WTC11 (cell line): Measurements from ENCODE around the gene UBAP2. TPM values are rescaled to one million over a fixed set of nuclear protein-coding genes. Genes with fewer than 3 reads are reported as not detected.

ENCODE experiments used
- ATAC-seq: fragments of 200-7000 bp; cut with Tn5 transposase; 2 replicates; pipeline ENCODE4 v1.10.0; 2021; ENCODE audit warnings: mild to moderate bottlenecking, moderate library complexity
- CTCF ChIA-PET: fragments of 300-600 bp; sonication (Branson Sonifier 250); formaldehyde crosslinking; loops from one replicate; lab custom pipeline; 2021; ENCODE audit warnings: antibody characterized with exemption; lab: Charles Lee
- POLR2A ChIA-PET: fragments of 350-600 bp; sonication (Branson Sonifier 250); formaldehyde crosslinking; loops from one replicate; lab custom pipeline; 2021; ENCODE audit warnings: antibody characterized with exemption; lab: Charles Lee
- DNase-seq: peaks from one replicate; pipeline ENCODE4 v3.0.0; 2021; ENCODE audit warnings: low spot score
- H3K27ac Mint-ChIP-seq: 2 replicates; pipeline ENCODE4 v1.8.0; 2021; ENCODE audit warnings: mixed read lengths
- H3K27me3 Mint-ChIP-seq: 2 replicates; pipeline ENCODE4 v1.8.0; 2021; ENCODE audit warnings: low read depth, mild to moderate bottlenecking, moderate library complexity, mixed read lengths
- H3K36me3 Mint-ChIP-seq: 2 replicates; pipeline ENCODE4 v1.8.0; 2021; ENCODE audit warnings: mixed read lengths
- H3K4me1 Mint-ChIP-seq: 2 replicates; pipeline ENCODE4 v1.8.0; 2022; ENCODE audit warnings: mixed read lengths
- H3K4me3 Mint-ChIP-seq: 2 replicates; pipeline ENCODE4 v1.8.0; 2021; ENCODE audit warnings: mild to moderate bottlenecking, moderate library complexity, mixed read lengths
- H3K9me3 Mint-ChIP-seq: 2 replicates; pipeline ENCODE4 v1.8.0; 2021; ENCODE audit warnings: mixed read lengths
- AR ChIP-seq: fragments of 250-450 bp; sonication (Bioruptor Pico); IDR thresholded peaks from 2 replicates; pipeline ENCODE4 v1.9.0; 2021; ENCODE audit warnings: mild to moderate bottlenecking
- ATF1 ChIP-seq: sonication (generic); formaldehyde crosslinking; IDR thresholded peaks from 2 replicates; pipeline ENCODE4 v1.8.1; 2023; ENCODE audit warnings: mild to moderate bottlenecking, moderate library complexity, missing genetic modification reagents
- CBFB ChIP-seq: sonication (generic); formaldehyde crosslinking; IDR thresholded peaks from 2 replicates; pipeline ENCODE4 v1.8.1; 2022; ENCODE audit warnings: mild to moderate bottlenecking, low read depth, missing genetic modification reagents
- ETV6 ChIP-seq: sonication (generic); formaldehyde crosslinking; IDR thresholded peaks from 2 replicates; pipeline ENCODE4 v1.8.1; 2022; ENCODE audit warnings: mild to moderate bottlenecking, missing genetic modification reagents
- FOXJ3 ChIP-seq: sonication (generic); formaldehyde crosslinking; IDR thresholded peaks from 2 replicates; pipeline ENCODE4 v1.9.0; 2021; ENCODE audit warnings: missing genetic modification reagents, mild to moderate bottlenecking, borderline replicate concordance
- FOXP1 ChIP-seq: sonication (generic); formaldehyde crosslinking; IDR thresholded peaks from 2 replicates; pipeline ENCODE4 v1.8.0; 2022; ENCODE audit warnings: missing genetic modification reagents, mild to moderate bottlenecking, moderate library complexity, borderline replicate concordance
- FOXP4 ChIP-seq: sonication (generic); formaldehyde crosslinking; IDR thresholded peaks from 2 replicates; pipeline ENCODE4 v1.8.0; 2022; ENCODE audit warnings: mild to moderate bottlenecking, missing genetic modification reagents
- JAZF1 ChIP-seq: fragments of 250-450 bp; sonication (Bioruptor Pico); IDR thresholded peaks from 2 replicates; pipeline ENCODE4 v1.9.0; 2021; ENCODE audit warnings: moderate library complexity, mild to moderate bottlenecking, inconsistent platforms
- MLX ChIP-seq: sonication (generic); formaldehyde crosslinking; IDR thresholded peaks from 2 replicates; pipeline ENCODE4 v1.8.1; 2023; ENCODE audit warnings: mild to moderate bottlenecking, missing genetic modification reagents, moderate library complexity
- MXD4 ChIP-seq: fragments of 250-450 bp; sonication (Bioruptor Pico); IDR thresholded peaks from 2 replicates; pipeline ENCODE4 v1.8.0; 2021; ENCODE audit warnings: mild to moderate bottlenecking, moderate library complexity, borderline replicate concordance
- NR2C2 ChIP-seq: sonication (generic); formaldehyde crosslinking; IDR thresholded peaks from 2 replicates; pipeline ENCODE4 v1.8.0; 2022; ENCODE audit warnings: mild to moderate bottlenecking, missing genetic modification reagents
- PRDM15 ChIP-seq: sonication (generic); formaldehyde crosslinking; IDR thresholded peaks from 2 replicates; pipeline ENCODE4 v1.8.0; 2022; ENCODE audit warnings: missing genetic modification reagents
- SMAD3 ChIP-seq: sonication (generic); formaldehyde crosslinking; IDR thresholded peaks from 2 replicates; pipeline ENCODE4 v1.8.0; 2022; ENCODE audit warnings: missing genetic modification reagents, mild to moderate bottlenecking, borderline replicate concordance
- SOX15 ChIP-seq: fragments of 250-450 bp; sonication (Bioruptor Pico); IDR thresholded peaks from 2 replicates; pipeline ENCODE4 v1.9.0; 2021; ENCODE audit warnings: mild to moderate bottlenecking
- USF2 ChIP-seq: sonication (generic); formaldehyde crosslinking; IDR thresholded peaks from 2 replicates; pipeline ENCODE4 v1.8.1; 2023; ENCODE audit warnings: mild to moderate bottlenecking, missing genetic modification reagents, moderate library complexity
- ZNF671 ChIP-seq: fragments of 250-450 bp; sonication (Bioruptor Pico); IDR thresholded peaks from 2 replicates; pipeline ENCODE4 v1.8.0; 2021; ENCODE audit warnings: mild to moderate bottlenecking
- total RNA-seq: library from RNA; stranded (reverse); gene quantifications from 3 replicates; pipeline ENCODE4 v1.2.3, GENCODE V29; 2021

The UBAP2 gene
- total RNA-seq, 1 experiment from 2014 or later: 63.9 TPM

- TF ChIP-seq PRDM15 (no peak), AR (CRISPR knock-in tag) (no peak), JAZF1 (no peak), NR2C2 (CRISPR knock-in tag) (no peak), FOXP4 (CRISPR knock-in tag) (no peak)
Measured at GRCh38 chr9:34036625-34037024, 12.1 kb downstream of the UBAP2 start (continued).

- ATAC-seq: no peak
- CTCF ChIA-PET: no interaction called here
Measured at GRCh38 chr9:34035656-34036055, 13.0 kb downstream of the UBAP2 start.

GRCh38 chr9:34034698-34035065, 14.0 kb downstream of the UBAP2 start:
- peaks cover 28% of the 10 kb centered on the region for H3K36me3 Mint-ChIP-seq
- peak overlapping the region; percentile 31; the same call in 1 of the 2 replicates for H3K27ac Mint-ChIP-seq
- CTCF ChIA-PET: no interaction called here
- POLR2A ChIA-PET: no interaction called here
- peaks cover 3% of the 10 kb centered on the region; the same call in 1 of the 2 replicates for H3K4me1 Mint-ChIP-seq
- ATAC-seq (no peak), DNase-seq (no peak)
- no peak overlapping the region for H3K4me3 Mint-ChIP-seq
- H3K27me3 Mint-ChIP-seq: no peaks in the 10 kb centered on the region
- H3K9me3 Mint-ChIP-seq: no peaks in the 10 kb centered on the region
- no peak for TF ChIP-seq USF2 (CRISPR knock-in tag)
- no peak for TF ChIP-seq MXD4
- TF ChIP-seq FOXP1 (CRISPR knock-in tag): no peak
- TF ChIP-seq MLX: no peak
- TF ChIP-seq ATF1 (CRISPR knock-in tag): no peak
- no peak for TF ChIP-seq CBFB
- TF ChIP-seq SOX15 (CRISPR knock-in tag): no peak
- TF ChIP-seq SMAD3: no peak
- no peak for TF ChIP-seq ZNF671

More at GRCh38 chr9:34035656-34036055, 13.0 kb downstream of the UBAP2 start:
- no peaks in the 10 kb centered on the region for H3K27me3 Mint-ChIP-seq
- TF ChIP-seq FOXJ3 (CRISPR knock-in tag): no peak
- TF ChIP-seq ETV6 (CRISPR knock-in tag): no peak
- no peaks in the 10 kb centered on the region; the same call in 1 of the 2 replicates for H3K9me3 Mint-ChIP-seq
- peaks cover 3% of the 10 kb centered on the region; the same call in 1 of the 2 replicates for H3K4me1 Mint-ChIP-seq
- POLR2A ChIA-PET: no interaction called here
- DNase-seq: no peak
- peak overlapping the region; percentile 83 for H3K27ac Mint-ChIP-seq
- H3K36me3 Mint-ChIP-seq: peaks cover 33% of the 10 kb centered on the region
- no peak overlapping the region for H3K4me3 Mint-ChIP-seq
